C4-2B (cell line): ENCODE data around the gene TRIM14.

Source experiments
- H3K27ac ChIP-seq: fragments of 450-650 bp; 2 replicates; pipeline ENCODE4 v1.5.1; 2017
- ZFX ChIP-seq: fragments of 450-650 bp; IDR thresholded peaks from 2 replicates; pipeline ENCODE4 v1.6.1; 2017
- TF ChIP-seq, protein P1 (sequence below): fragments of 450-650 bp; conservative IDR thresholded peaks from 2 replicates; pipeline ENCODE4 v1.5.1; 2017; ENCODE audit warnings: mild to moderate bottlenecking

TRIM14 gene

GRCh38 chr9:98080326-98080725 lies 38.7 kb downstream of the TRIM14 start:
- H3K27ac ChIP-seq: no peak overlapping the region
- TF ChIP-seq ZFX: no peak
- TF ChIP-seq, protein P1, sequence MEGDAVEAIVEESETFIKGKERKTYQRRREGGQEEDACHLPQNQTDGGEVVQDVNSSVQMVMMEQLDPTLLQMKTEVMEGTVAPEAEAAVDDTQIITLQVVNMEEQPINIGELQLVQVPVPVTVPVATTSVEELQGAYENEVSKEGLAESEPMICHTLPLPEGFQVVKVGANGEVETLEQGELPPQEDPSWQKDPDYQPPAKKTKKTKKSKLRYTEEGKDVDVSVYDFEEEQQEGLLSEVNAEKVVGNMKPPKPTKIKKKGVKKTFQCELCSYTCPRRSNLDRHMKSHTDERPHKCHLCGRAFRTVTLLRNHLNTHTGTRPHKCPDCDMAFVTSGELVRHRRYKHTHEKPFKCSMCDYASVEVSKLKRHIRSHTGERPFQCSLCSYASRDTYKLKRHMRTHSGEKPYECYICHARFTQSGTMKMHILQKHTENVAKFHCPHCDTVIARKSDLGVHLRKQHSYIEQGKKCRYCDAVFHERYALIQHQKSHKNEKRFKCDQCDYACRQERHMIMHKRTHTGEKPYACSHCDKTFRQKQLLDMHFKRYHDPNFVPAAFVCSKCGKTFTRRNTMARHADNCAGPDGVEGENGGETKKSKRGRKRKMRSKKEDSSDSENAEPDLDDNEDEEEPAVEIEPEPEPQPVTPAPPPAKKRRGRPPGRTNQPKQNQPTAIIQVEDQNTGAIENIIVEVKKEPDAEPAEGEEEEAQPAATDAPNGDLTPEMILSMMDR: no peak

- H3K27ac ChIP-seq: no peak overlapping the region
- TF ChIP-seq, protein P1: no peak
- TF ChIP-seq ZFX: no peak
These were observed 40.1 kb downstream of the TRIM14 start for GRCh38 chr9:98078895-98079294.

DNA sequence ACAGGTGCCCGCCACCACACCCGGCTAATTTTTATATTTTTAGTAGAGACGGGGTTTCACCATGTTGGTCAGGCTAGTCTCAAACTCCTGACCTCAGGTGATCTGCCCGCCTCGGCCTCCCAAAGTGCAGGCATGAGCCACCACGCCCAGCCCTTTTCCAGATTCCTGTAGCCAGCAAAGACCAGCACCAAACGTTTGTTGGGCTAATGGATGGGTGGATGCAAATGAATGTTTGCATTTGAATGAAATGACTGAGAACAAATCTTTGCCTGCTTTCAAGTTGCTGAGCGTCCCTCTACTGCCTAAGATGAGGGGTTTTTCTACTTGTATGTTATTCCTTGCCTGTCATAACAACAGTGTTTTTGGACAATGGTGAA lies 42.5 kb downstream of the TRIM14 start:
- H3K27ac ChIP-seq: peak overlapping the region; percentile 4; the same call in 1 of the 2 replicates

DNA sequence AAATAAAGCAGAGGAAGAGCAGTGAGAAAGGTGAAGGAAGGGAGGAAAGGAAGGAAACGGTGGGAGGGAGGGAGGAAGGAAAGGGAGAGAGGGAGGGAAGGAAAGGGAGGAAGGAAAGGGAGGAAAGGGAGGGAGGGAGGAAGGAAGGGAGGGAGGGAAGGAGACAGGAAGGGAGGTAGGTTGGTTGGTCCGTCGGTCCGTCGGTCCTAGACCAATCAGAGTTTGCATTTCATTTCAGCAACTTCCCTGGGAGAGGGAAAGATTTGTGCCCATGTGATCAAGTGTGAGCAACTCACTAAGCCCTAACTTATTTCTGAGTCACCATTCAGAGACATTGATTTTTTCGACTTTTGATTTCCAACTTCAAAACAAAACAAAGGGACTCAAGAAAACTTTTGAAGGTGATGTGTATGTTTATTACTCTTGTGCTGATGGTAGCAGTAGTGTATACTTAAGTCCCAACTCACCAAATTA lies 43.7 kb downstream of the TRIM14 start:
- H3K27ac ChIP-seq: peak overlapping the region; percentile 98
- no peak for TF ChIP-seq ZFX
- TF ChIP-seq, protein P1: no peak

GRCh38 chr9:98074115-98074990 lies 44.7 kb downstream of the TRIM14 start:
- TF ChIP-seq, protein P1: peak; percentile 98
- TF ChIP-seq ZFX: no peak
- peak overlapping the region; percentile 98 for H3K27ac ChIP-seq

GRCh38 chr9:98071737-98072136 lies 47.3 kb downstream of the TRIM14 start:
- peak overlapping the region; percentile 98 for H3K27ac ChIP-seq
- TF ChIP-seq, protein P1: no peak; the same call in 1 of the 2 replicates
- TF ChIP-seq ZFX: no peak

GRCh38 chr9:98070704-98071103 lies 48.3 kb downstream of the TRIM14 start:
- peak overlapping the region; percentile 98 for H3K27ac ChIP-seq
- TF ChIP-seq, protein P1: no peak
- no peak for TF ChIP-seq ZFX

DNA sequence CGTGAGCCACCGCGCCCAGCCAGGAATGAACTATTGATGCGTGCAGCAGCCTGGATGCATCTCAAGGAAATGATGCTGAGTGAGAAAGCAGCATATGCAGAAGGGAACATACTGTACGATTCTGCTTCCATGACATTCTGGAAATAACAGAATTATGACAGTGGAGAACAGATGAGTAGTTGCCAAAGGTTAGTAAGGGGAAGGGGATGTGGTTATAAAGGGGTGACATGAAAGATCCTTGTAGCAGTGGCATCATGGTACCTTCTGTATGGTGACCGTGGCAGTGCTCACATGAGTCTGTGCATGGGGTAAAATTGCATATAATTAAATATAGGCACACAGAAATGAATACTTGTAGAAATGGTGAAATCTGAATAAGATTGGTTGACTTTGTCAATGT lies 49.5 kb downstream of the TRIM14 start:
- H3K27ac ChIP-seq: peak overlapping the region; percentile 14; the same call in 1 of the 2 replicates
- TF ChIP-seq, protein P1: no peak
- TF ChIP-seq ZFX: no peak
